Caki2 (cell line): Measurements from ENCODE around the gene CERS2. TPM values are rescaled to one million over a fixed set of nuclear protein-coding genes. Genes with fewer than 3 reads are reported as not detected.

ENCODE experiments used
- DNase-seq: peaks from one replicate; pipeline ENCODE4 v3.0.0-alpha.2; 2015; ENCODE audit warnings: low read depth
- in situ Hi-C: cut with HindIII; loops from 2 replicates; pipeline ENCODE4 v1.10.0; 2016; ENCODE audit warnings: low sequenced_read_pairs, low pct_unique_long_range_greater_than_20kb, mixed read lengths
- total RNA-seq: library from RNA; depleted of rRNA; stranded (reverse); fragments of >200 nt; shearing (Covaris generic); gene quantifications from 2 replicates; pipeline ENCODE4 v1.2.3, GENCODE V29; 2014; ENCODE audit warnings: low replicate concordance

The CERS2 gene
- total RNA-seq, 1 experiment from 2014 or later, result 63.4 TPM

DNA sequence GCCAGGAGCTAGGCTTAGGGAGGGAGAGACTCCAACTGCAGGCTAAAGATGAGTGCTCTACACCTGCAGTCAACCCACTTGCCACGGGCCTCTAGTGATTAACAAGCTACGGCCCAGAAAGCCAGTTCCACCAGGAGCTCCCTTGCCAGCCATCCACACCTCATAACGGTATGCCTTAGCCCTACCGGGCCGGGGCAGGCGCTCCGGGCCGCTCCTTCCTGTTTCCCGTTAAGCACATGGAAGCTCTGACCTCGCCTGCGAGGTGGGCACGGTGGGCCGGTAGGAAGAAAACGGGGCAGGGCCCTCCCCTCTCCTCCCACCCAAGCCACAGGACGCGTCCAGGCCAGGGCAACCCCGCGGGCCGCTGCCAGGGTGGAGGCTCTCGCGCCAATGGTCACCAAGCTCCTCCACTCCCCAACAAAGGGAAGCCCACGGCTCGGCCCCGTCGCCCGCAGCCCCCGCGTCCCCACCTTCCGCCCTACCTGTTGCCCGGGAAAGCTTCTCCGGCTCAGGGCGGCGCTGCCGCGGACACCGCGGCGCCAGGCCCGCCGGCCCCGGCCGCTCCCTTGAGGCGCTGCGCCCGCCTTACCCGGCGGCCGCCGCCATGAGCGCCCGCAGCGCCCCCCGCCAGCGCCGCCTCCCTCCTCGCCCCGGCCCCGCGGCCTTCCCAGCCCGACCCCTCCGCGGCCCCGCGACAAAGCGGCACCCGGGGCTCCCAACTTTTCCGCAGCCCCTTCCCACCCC lies 627 bp downstream of the CERS2 start:
- peak; percentile 40 for DNase-seq
- in situ Hi-C loops, result no loop called here

DNA sequence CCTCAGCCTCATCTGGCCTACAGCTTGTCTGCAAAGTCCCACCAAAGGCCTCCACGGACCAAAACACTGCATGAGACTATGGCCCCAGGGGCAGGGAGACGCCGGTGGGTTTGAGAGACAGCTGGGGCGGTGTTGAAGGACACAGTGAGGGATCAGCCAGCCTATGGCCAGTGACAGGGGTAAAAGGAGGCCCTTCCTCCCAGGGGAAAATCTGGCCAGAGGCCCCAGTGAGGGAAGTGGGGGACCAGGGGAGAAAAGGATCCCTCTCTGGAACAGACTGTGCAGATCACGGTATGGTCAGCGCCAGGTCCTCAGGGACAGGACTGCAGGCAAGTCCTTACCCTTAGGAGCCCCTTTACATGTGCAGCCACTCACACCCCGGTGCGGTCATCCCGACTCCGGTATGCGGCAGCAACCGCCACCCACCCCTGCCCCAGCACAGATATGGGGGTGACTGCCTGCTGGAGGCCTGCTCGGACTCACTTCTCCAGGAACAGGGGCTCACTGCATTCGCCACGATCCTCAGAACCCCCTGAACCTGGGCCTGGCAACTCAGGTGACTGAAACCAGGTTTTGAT lies 1.3 kb downstream of the CERS2 start:
- DNase-seq, result no peak
- in situ Hi-C loops, result no loop called here

DNA sequence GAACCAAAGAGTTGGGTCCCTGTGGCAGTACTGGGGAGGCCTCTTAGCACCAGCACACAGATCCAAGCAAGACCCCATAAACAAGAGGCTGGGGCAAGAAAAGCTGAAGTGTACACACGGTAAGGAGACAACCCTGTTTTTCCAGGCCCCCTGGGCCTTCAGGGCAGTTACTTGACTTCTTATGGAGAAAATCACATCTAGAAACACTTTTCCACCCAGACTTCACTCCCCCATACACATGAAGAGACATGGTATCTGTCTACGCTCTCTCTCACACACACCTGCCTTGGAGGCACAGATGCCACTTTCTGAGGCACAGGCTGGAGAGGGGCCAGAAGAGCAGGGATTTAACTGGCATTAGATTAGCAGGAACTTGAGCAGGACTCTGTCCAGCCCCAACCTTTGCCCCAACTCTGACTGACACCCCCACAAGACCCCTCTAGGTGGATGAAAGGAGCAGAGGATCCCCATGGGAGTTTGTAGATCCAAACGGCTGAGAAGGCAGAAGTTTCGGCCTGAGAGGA lies 2.2 kb downstream of the CERS2 start:
- DNase-seq, result no peak
- in situ Hi-C loops, result no loop called here

DNA sequence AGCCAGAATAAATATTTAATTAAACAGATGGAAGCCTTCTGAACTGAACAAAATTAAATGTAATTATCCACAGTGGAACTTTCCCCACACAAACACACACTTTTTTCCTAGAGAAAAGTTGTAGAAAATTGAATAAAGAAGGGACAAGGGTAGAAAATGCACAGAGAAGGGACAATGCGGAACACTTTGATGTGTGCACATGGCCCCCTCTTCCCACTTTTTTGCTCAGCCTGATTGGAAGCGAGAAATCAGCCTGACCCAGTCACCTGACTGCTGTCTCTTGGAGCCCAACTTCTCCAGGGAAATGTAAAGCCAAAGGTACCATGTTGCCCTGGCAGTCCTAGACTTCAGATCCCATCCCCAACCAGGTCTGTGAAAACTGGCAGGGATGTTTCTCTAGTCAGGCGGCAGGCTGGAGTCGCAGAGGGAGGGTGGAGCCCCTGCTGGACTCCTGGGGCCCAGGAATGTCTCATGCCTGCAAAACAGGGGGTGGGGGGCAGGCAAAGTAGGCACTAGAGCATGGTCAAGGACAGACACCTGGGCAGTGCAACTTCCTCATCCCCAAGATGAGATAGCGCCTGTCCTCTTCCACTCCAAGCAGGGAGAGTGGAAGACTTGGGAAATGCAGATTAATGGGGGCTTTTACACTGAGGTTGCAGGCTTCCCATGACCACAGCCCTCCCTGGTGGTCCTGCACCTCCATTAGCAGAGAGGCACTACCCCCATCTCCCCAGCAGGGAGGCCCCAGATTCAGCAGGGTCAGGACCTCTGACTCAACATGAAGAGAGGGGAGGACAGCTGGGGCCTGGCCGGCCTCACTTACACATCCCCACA lies 2.8 kb downstream of the CERS2 start:
- in situ Hi-C loops, result no loop called here

GRCh38 chr1:150970808-150971582 lies 3.6 kb downstream of the CERS2 start:
- in situ Hi-C loops, result no loop called here
- peak; percentile 23 for DNase-seq

More for the DNA sequence above, 2.8 kb downstream of the CERS2 start:
- no peak for DNase-seq

DNA sequence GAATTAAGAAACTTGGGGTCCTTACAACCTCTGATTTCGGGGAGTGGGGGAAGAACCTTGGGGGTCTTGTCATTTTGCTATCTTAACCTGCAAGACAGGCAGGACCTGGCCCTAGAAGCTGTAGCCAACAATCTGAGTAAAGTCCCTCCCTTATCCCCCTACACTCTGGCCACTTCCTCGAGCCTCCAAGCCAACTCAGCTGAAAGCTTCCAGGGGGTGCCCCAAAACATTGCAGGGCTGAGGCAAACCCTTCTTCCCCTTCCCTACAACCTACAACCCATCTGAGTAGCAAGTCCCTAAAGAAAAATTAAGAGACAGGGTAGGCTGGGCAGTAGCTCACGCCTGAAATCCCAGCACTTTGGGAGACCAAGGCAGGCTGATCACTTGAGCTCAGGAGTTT lies 5.0 kb downstream of the CERS2 start:
- DNase-seq, result no peak
- in situ Hi-C loops, result no loop called here

DNA sequence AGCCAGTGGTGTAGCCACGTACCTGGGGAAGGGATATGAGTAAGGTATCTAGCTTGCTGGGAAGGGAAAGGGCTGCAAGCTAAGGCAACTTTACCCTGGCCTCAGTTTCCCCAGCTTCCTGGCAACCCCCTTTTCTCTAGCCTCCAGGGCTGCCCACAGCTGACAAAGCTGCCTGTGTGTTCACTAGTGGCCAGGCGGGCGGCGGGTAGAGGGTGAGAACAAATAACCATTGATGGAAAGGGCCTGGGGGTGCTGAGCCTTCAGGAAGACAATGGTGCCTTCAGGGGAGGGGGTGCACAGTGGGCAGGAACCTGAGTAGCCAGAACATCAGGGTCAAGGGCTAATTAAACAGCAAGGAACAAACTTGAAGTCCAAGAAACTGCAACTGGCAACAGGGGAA lies 6.1 kb downstream of the CERS2 start:
- in situ Hi-C loops, result no loop called here
- DNase-seq, result no peak

DNA sequence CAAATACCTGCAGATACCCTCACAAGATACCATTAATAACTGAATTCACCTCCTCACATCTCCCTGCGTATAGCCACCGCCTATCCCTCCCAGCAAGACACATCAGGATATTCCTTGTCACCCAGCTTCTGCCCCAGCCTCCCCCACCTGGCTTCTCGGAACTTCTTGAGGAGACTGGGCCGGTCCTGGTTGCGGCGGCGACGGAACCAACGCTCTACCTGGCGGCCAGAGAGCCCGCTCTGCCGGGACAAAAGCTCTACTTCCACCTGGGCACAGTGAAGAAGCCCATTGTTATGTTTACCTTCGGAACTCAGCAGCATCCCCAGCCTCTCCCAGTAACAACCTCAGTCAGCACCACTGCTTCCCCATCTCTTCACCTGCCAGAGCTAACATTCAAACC lies 6.7 kb downstream of the CERS2 start:
- in situ Hi-C loops, result no loop called here

GRCh38 chr1:150966011-150966410 lies 8.6 kb downstream of the CERS2 start:
- DNase-seq, result no peak
- in situ Hi-C loops, result no loop called here

More for the DNA sequence above, 6.7 kb downstream of the CERS2 start:
- DNase-seq, result no peak

DNA sequence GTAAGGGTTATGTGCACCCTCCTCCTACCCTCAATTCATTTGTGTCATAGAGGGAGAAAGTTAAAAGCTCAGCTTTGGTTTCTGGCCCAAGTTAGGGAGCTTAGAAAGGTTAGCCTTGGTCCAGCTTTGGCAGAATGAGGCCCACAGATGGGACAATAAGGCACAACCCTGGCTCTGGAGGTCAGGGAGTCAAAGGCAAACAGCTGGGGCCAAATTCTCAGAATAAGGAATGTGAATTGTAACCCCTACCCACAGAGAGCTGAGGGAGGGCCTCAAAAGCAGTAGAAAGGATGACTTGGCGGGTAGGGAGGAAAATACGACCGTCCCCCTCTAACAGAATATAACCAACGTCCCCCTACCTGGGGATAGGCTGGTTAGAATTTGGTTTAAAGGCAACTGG lies 9.0 kb downstream of the CERS2 start:
- in situ Hi-C loops, result no loop called here
- no peak for DNase-seq

- DNase-seq, result no peak
- in situ Hi-C loops, result no loop called here
These were observed 10.5 kb downstream of the CERS2 start for GRCh38 chr1:150964164-150964489.

GRCh38 chr1:150963321-150964163 lies 11.1 kb downstream of the CERS2 start:
- in situ Hi-C loops, result no loop called here

GRCh38 chr1:150961756-150962155 lies 12.9 kb downstream of the CERS2 start:
- in situ Hi-C loops, result no loop called here
- no peak for DNase-seq

More at GRCh38 chr1:150963321-150964163, 11.1 kb downstream of the CERS2 start:
- no peak for DNase-seq

DNA sequence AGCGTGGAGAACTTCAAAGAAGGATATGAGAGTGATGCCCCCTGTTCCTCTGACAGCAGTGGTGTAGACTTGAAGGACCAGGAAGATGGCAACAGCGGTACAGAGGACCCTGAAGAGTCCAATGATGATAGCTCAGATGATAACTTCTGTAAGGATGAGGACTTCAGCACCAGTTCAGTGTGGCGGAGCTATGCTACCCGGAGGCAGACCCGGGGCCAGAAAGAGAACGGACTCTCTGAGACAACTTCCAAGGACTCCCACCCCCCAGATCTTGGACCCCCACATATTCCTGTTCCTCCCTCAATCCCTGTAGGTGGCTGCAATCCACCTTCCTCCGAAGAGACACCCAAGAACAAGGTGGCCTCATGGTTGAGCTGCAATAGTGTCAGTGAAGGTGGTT lies 14.0 kb downstream of the CERS2 start:
- in situ Hi-C loops, result no loop called here
- no peak for DNase-seq

DNA sequence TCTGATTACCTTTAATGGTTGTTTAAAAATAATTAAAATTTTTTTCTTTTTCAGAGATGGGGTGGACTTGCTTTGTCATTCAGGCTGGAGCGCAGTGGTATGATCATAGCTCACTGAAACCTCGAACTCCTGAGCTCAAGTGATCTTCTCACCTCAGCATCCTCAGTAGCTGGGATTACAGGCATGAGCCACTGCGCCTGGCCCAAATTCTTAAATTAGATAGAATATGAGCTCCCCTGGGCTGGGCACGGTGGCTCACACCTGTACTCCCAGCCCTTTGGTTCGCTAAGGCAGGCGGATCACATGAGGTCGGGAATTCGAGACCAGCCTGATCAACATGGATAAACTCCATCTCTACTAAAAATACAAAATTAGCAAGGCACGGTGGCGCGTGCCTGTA lies 17.0 kb downstream of the CERS2 start:
- in situ Hi-C loops, result no loop called here
- DNase-seq, result no peak

- DNase-seq, result no peak
- in situ Hi-C loops, result no loop called here
These were observed 19.4 kb downstream of the CERS2 start for GRCh38 chr1:150955280-150955679.

GRCh38 chr1:150954708-150955107 lies 19.9 kb downstream of the CERS2 start:
- no peak for DNase-seq
- in situ Hi-C loops, result no loop called here

- in situ Hi-C loops, result no loop called here
- DNase-seq, result no peak
These were observed 29.8 kb downstream of the CERS2 start for GRCh38 chr1:150944856-150945255.
